Upper lobe of left lung (tissue), 4 donors: ENCODE measurements around the gene GABBR2.

Source experiments
- EP300 ChIP-seq, 4 donors: sonication (generic); formaldehyde crosslinking; IDR thresholded peaks; one replicate each; pipeline ENCODE4 v1.5.1; 2017; ENCODE audit warnings: antibody characterized with exemption in 4 of 4, control low read depth in 2 of 4
- POLR2A ChIP-seq, 4 donors: fragments of 450-650 bp; IDR thresholded peaks; one replicate each; pipeline ENCODE4 v1.5.1; 2016 to 2017; ENCODE audit warnings: antibody characterized with exemption in 4 of 4, mild to moderate bottlenecking in 2 of 4
- POLR2AphosphoS5 ChIP-seq, 2 donors: sonication (generic); formaldehyde crosslinking; IDR thresholded peaks; one replicate each; pipeline ENCODE4 v1.5.1; 2017; ENCODE audit warnings: antibody characterized with exemption in 2 of 2
- TF ChIP-seq, protein P1 (sequence below), 6 experiments: fragments of 450-650 bp in 4 of 6; fragments of 200-600 bp in 2 of 6; sonication (generic) in 2 of 6; IDR thresholded peaks; one replicate each; pipeline ENCODE4 v1.5.1; 2016 to 2019; ENCODE audit warnings: antibody characterized with exemption in 6 of 6

- TF ChIP-seq, protein P1, sequence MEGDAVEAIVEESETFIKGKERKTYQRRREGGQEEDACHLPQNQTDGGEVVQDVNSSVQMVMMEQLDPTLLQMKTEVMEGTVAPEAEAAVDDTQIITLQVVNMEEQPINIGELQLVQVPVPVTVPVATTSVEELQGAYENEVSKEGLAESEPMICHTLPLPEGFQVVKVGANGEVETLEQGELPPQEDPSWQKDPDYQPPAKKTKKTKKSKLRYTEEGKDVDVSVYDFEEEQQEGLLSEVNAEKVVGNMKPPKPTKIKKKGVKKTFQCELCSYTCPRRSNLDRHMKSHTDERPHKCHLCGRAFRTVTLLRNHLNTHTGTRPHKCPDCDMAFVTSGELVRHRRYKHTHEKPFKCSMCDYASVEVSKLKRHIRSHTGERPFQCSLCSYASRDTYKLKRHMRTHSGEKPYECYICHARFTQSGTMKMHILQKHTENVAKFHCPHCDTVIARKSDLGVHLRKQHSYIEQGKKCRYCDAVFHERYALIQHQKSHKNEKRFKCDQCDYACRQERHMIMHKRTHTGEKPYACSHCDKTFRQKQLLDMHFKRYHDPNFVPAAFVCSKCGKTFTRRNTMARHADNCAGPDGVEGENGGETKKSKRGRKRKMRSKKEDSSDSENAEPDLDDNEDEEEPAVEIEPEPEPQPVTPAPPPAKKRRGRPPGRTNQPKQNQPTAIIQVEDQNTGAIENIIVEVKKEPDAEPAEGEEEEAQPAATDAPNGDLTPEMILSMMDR (IDR thresholded peaks at IDR 0.05), result no peak
- TF ChIP-seq EP300 (IDR thresholded peaks at IDR 0.05), result no peak
- TF ChIP-seq POLR2A (IDR thresholded peaks at IDR 0.05), result no peak
- TF ChIP-seq POLR2AphosphoS5 (IDR thresholded peaks at IDR 0.05), result no peak
These were observed 352.4 kb downstream of the GABBR2 start for GRCh38 chr9:98356326-98356725.
